Endothelial cell of umbilical vein (primary cell): Measurements from ENCODE around the gene TMEM154. TPM values are rescaled to one million over a fixed set of nuclear protein-coding genes. Genes with fewer than 3 reads are reported as not detected.

ENCODE experiments used
- BruUV-seq: library from RNA; stranded (reverse); fragments of 400-500 nt; replicated peaks from 2 replicates; lab custom pipeline; 2021; lab: Mats Ljungman, UMichigan
- CTCF ChIA-PET: fragments of 300-600, 350-600 bp; sonication (Branson Sonifier 250); formaldehyde crosslinking; loops from one replicate; lab custom pipeline; 2021; ENCODE audit warnings: antibody characterized with exemption, inconsistent platforms; lab: Charles Lee
- POLR2A ChIA-PET: fragments of 300-600, 350-600 bp; sonication (Branson Sonifier 250); formaldehyde crosslinking; loops from one replicate; lab custom pipeline; 2021; ENCODE audit warnings: antibody characterized with exemption, inconsistent platforms; lab: Charles Lee
- DNase-seq: peaks from one replicate; pipeline ENCODE4 v3.0.0-alpha.2; 2011; ENCODE audit warnings: low read depth, low spot score
- FAIRE-seq: peaks from 2 replicates; lab custom pipeline; 2011; peaks lifted over from hg19 to GRCh38; lab: Jason Lieb, UNC
- H2AFZ ChIP-seq: 2 replicates; pipeline ENCODE4 v1.6.0; 2012; ENCODE audit warnings: low read depth, low read length, control low read depth, inconsistent platforms
- H3K27ac ChIP-seq: 2 replicates; pipeline ENCODE4 v1.5.1; 2011; ENCODE audit warnings: low read depth, mild to moderate bottlenecking, control low read depth, low read length, moderate library complexity; ENCODE audit not compliant: insufficient read depth
- H3K27me3 ChIP-seq, 2 experiments: 2 replicates each; pipeline versions ENCODE4 v1.6.0 to v1.6.1; 2011; ENCODE audit warnings: low read length in 2 of 2, mixed read lengths in 1 of 2; ENCODE audit not compliant: control insufficient read depth in 2 of 2, insufficient read depth in 2 of 2
- H3K36me3 ChIP-seq, 2 experiments: 2 replicates in 1 of 2; 3 replicates in 1 of 2; pipeline ENCODE4 v1.5.1; 2011; ENCODE audit warnings: low read length in 2 of 2, mild to moderate bottlenecking in 1 of 2, moderate library complexity in 1 of 2; ENCODE audit not compliant: control insufficient read depth in 2 of 2, insufficient read depth in 2 of 2; ENCODE audit errors: extremely low read depth in 1 of 2
- H3K4me1 ChIP-seq: 3 replicates; pipeline ENCODE4 v1.5.1; 2011; ENCODE audit warnings: mild to moderate bottlenecking, low read length; ENCODE audit not compliant: control insufficient read depth, insufficient read depth; ENCODE audit errors: extremely low read depth
- H3K4me2 ChIP-seq: 2 replicates; pipeline ENCODE4 v1.6.1; 2011; ENCODE audit warnings: low read length, control low read depth, mixed read lengths; ENCODE audit not compliant: insufficient read depth
- H3K4me3 ChIP-seq, 3 experiments: fragments of 200-600 bp in 1 of 3; sonication (generic), shearing (Covaris generic) in 1 of 3; replicated peaks in 1 of 3; 2 replicates each; pipeline ENCODE4 v1.5.1; 2011 to 2016; ENCODE audit warnings: control low read depth in 3 of 3, low read length in 3 of 3, mild to moderate bottlenecking in 2 of 3, inconsistent platforms in 1 of 3, low read depth in 1 of 3, moderate library complexity in 1 of 3; ENCODE audit not compliant: insufficient read depth in 1 of 3
- H3K79me2 ChIP-seq: 2 replicates; pipeline ENCODE4 v1.6.0; 2012; ENCODE audit warnings: low read length, inconsistent platforms; ENCODE audit not compliant: control insufficient read depth, insufficient read depth
- H3K9ac ChIP-seq: replicated peaks from 2 replicates; pipeline ENCODE3; 2011; ENCODE audit warnings: low read length, control low read depth; ENCODE audit not compliant: insufficient read depth; ENCODE audit errors: extremely low read depth
- H3K9me1 ChIP-seq: replicated peaks from 3 replicates; pipeline ENCODE4 v1.6.0; 2011; ENCODE audit warnings: mild to moderate bottlenecking, low read length; ENCODE audit not compliant: control insufficient read depth, insufficient read depth; ENCODE audit errors: extremely low read depth
- H3K9me3 ChIP-seq: replicated peaks from 2 replicates; pipeline ENCODE4 v1.5.1; 2012; ENCODE audit warnings: low read length, inconsistent platforms; ENCODE audit not compliant: control insufficient read depth, insufficient read depth
- H4K20me1 ChIP-seq: replicated peaks from 2 replicates; pipeline ENCODE3; 2011; ENCODE audit warnings: mild to moderate bottlenecking, low read length; ENCODE audit not compliant: control insufficient read depth, insufficient read depth; ENCODE audit errors: extremely low read depth
- CTCF ChIP-seq, 2 donors: IDR thresholded peaks; 1 replicate in 1 of 2; 2 replicates in 1 of 2; pipeline ENCODE4 v1.5.1; 2011; ENCODE audit warnings: low read length in 2 of 2, mild to moderate bottlenecking in 2 of 2, moderate library complexity in 2 of 2, control low read depth in 1 of 2, inconsistent platforms in 1 of 2, low read depth in 1 of 2; ENCODE audit not compliant: insufficient read depth in 1 of 2; ENCODE audit errors: extremely low read depth in 1 of 2
- EZH2 ChIP-seq: IDR thresholded peaks from 2 replicates; pipeline ENCODE4 v1.6.1; 2012; ENCODE audit warnings: borderline replicate concordance, low read depth, mild to moderate bottlenecking, moderate library complexity, low read length, inconsistent platforms; ENCODE audit not compliant: severe bottlenecking
- FOS ChIP-seq: IDR thresholded peaks from 2 replicates; pipeline ENCODE4 v1.6.1; 2011; ENCODE audit warnings: mild to moderate bottlenecking, low read length, moderate library complexity, borderline replicate concordance; ENCODE audit not compliant: insufficient read depth
- GATA2 ChIP-seq: IDR thresholded peaks from 2 replicates; pipeline ENCODE4 v1.7.0; 2011; ENCODE audit warnings: low read depth, mild to moderate bottlenecking, moderate library complexity, mixed read lengths, low read length; ENCODE audit not compliant: insufficient read length, insufficient read depth
- JUN ChIP-seq: IDR thresholded peaks from 2 replicates; pipeline ENCODE4 v1.6.1; 2011; ENCODE audit warnings: borderline replicate concordance, low read depth; ENCODE audit not compliant: insufficient read length, insufficient read depth
- MAX ChIP-seq: IDR thresholded peaks from 2 replicates; pipeline ENCODE4 v1.6.1; 2011; ENCODE audit not compliant: insufficient read depth, insufficient read length
- MYC ChIP-seq: IDR thresholded peaks from one replicate; pipeline ENCODE4 v1.6.1; 2011; ENCODE audit warnings: mild to moderate bottlenecking, low read depth, low read length
- POLR2A ChIP-seq: IDR thresholded peaks from 2 replicates; pipeline ENCODE4 v1.6.1; 2012; ENCODE audit warnings: low read depth, mild to moderate bottlenecking, control low read depth, low read length
- POLR2AphosphoS5 ChIP-seq: IDR thresholded peaks from 2 replicates; pipeline ENCODE4 v1.6.1; 2012; ENCODE audit warnings: low read depth, mild to moderate bottlenecking, control low read depth, low read length, moderate library complexity; ENCODE audit not compliant: insufficient read depth
- dilution Hi-C: fragments of 300-500 bp; cut with MboI; formaldehyde crosslinking; loops from one replicate; pipeline ENCODE4 v1.15.0; 2019; ENCODE audit warnings: low sequenced_read_pairs; ENCODE audit not compliant: extremely low pct_ligation_motif_present
- intact Hi-C: fragments of 100-400 bp; cut with micrococcal nuclease; formaldehyde crosslinking; loops from one replicate; pipeline ENCODE4 v1.10.0; 2022
- polyA plus RNA-seq, 4 experiments: library from polyadenylated mRNA; depleted of rRNA in 3 of 4; stranded (reverse) in 3 of 4; unstranded in 1 of 4; fragments of >200 nt; gene quantifications; 2 replicates each; pipeline versions ENCODE4 v1.2.1 to v1.2.3, GENCODE V29; 2011 to 2012; ENCODE audit warnings: missing spikeins in 1 of 4
- total RNA-seq: library from RNA; stranded (reverse); gene quantifications from 2 replicates; pipeline ENCODE4 v1.2.3, GENCODE V29; 2021

Gene TMEM154
- total and polyA plus RNA-seq, 2 donors (not counting 3 experiments of a cell fraction or from before 2014, with no cell fraction given), result 5.4 to 50.0 TPM

- POLR2A ChIA-PET, result no interaction called here
- CTCF ChIA-PET, result no interaction called here
Measured at GRCh38 chr4:152588869-152589268, 90.9 kb downstream of the TMEM154 start.

More at GRCh38 chr4:152588869-152589268, 90.9 kb downstream of the TMEM154 start:
- Histone ChIP-seq H3K4me1 (no peaks in the 10 kb centered on the region), H4K20me1 (no peaks in the 10 kb centered on the region), H3K27me3 (peaks cover 9 to 11% of the 10 kb centered on the region in 2 experiments), H3K9ac (no peak overlapping the region), H3K4me2 (no peak overlapping the region), H3K27ac (no peak overlapping the region), H3K9me3 (no peaks in the 10 kb centered on the region), H3K9me1 (no peaks in the 10 kb centered on the region), H3K36me3 (no peaks in the 10 kb centered on the region), H2AFZ (no peak overlapping the region), H3K79me2 (no peaks in the 10 kb centered on the region), H3K4me3 (no peak overlapping the region)
- BruUV-seq, result no TSS peak
- no peak for DNase-seq
- intact Hi-C loops, result no loop called here
- TF ChIP-seq FOS (no peak), JUN (no peak), EZH2 (no peak), MAX (no peak), POLR2A (no peak), GATA2 (no peak), MYC (no peak), CTCF (IDR thresholded peaks at IDR 0.05; ENCODE audit: extremely low read depth in 1 of 2, insufficient read depth in 1 of 2, low read depth in 1 of 2, low read length in 2 of 2) (no peak), POLR2AphosphoS5 (no peak)
- dilution Hi-C loops, result no loop called here
- no peak for FAIRE-seq
